Measurements from ENCODE around the gene POTEJ.
"Not testable (repeated sequence)": the region's sequence is repeated elsewhere in the genome, so short reads cannot be mapped to it uniquely, and the experiment has no call there.

Gene POTEJ

DNA sequence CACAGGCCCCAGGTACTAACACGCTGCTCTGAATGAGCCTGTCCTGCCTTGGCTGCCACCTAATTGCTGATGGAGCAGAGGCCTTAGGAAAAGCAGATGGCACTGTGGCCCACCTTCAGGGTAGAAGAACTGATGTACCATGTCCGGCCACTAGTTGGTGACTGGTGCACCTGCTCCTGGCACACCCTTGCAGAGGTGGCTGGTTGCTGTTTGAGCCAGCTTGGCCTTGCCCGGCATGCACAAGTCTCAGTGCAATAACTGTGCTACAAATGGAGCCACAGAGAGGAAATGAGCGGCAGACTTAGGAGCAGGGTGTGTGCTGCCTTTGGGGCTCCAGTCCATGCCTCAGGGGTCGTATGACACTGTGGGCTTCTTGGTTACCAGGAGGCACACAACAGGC, 54.4 kb downstream of the POTEJ start:
- not testable (repeated sequence) for H3K4me3 Mint-ChIP-seq; H3K9me3 Mint-ChIP-seq; H3K36me3 Mint-ChIP-seq (ENCODE audit: low read depth); H3K27ac Mint-ChIP-seq; H3K4me1 Mint-ChIP-seq; H3K27me3 Mint-ChIP-seq (ENCODE audit: low read depth)

DNA sequence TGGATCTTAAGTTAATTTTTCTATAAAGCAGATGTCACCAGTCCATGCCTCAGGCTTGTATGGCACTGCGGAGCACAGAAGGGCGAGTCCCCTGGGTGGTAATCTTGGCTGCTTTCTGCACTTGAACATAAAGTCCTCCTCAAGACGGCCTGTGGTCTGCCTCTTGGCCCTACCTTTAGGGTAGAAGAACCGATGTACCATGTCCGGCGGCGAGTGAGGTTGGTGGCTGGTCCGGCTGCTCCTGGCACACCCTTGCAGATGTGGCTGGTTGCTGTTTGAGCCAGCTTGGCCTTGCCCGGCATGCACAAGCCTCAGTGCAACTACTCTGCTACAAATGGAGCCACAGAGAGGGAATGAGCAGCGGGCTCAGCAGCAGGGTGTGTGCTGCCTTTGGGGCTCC, 56.3 kb downstream of the POTEJ start:
- not testable (repeated sequence) for H3K4me3 Mint-ChIP-seq; H3K4me1 Mint-ChIP-seq; H3K27ac Mint-ChIP-seq; H3K36me3 Mint-ChIP-seq (ENCODE audit: low read depth); H3K27me3 Mint-ChIP-seq (ENCODE audit: low read depth); H3K9me3 Mint-ChIP-seq

DNA sequence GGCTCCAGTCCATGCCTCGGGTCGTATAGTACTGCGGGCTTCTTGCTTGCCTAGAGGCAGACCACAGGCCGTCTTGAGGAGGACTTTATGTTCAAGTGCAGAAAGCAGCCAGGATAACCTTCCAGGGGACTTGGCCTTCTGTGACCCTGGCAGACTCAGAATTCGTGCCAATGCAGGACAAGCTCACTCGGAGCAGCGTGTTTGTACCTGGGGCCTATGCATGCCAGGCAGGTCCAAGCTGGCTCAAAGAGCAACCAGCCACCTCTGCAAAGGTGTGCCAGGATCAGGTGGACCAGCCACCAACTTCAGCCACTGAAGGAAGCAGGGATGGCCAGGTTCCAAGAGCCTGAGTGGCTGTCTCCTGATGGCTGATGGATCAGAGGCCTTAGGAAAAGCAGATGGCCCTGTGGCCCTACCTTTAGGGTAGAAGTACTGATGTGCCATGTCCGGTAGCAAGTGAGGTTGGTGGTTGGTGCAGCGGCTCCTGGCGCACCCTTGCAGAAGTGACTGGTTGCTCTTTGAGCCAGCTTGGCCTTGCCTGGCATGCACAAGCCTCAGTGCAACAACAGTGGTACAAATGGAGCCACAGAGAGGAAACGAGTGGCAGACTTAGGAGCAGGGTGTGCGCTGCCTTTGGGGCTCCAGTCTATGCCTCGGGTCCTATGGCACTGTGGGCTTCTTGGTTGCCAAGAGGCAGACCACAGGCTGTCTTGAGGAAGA, 58.9 kb downstream of the POTEJ start:
- H3K27ac Mint-ChIP-seq; H3K36me3 Mint-ChIP-seq (ENCODE audit: low read depth); H3K4me1 Mint-ChIP-seq; H3K4me3 Mint-ChIP-seq; H3K9me3 Mint-ChIP-seq; H3K27me3 Mint-ChIP-seq (ENCODE audit: low read depth): not testable (repeated sequence)

DNA sequence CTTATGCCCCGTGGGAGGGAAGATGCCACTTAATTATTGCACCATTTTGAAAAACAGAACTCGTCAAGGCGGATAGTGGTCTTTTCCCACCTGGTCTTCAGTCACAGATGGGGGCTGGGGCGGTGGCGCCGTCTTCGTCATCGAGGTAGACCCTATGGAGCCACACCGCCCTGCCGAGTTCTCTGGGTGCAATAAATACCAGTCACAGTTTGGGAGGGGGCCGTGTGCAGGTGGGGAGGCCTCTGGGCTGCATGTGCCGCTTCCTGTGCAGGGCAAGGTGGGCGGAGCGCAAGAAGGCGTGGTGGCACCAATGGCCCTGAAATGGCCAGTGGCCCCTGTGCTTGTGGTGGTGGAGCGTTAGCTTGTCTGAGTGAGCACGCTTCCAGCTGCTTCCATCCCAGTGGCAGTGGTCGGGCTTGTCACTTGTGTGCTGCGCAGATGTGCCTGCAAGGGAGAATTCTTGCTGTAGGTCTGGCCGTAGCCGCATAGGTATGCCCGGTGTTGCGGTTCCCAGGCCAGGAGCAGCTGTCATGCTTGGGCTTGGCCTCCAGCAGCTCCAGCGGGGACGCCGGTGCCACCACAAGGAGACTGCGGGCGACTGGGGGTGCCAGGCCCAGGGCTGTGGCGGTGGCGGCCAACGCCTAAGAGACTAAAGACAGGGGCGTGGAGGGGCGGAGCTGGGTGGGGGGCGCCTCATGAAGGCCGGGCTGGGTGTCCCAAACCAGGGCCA, 81.0 kb downstream of the POTEJ start:
- not testable (repeated sequence) for H3K36me3 Mint-ChIP-seq (ENCODE audit: low read depth); H3K4me1 Mint-ChIP-seq; H3K4me3 Mint-ChIP-seq; H3K9me3 Mint-ChIP-seq; H3K27ac Mint-ChIP-seq
- H3K27me3 Mint-ChIP-seq (ENCODE audit: low read depth): peaks cover 22% of the 10 kb centered on the region

DNA sequence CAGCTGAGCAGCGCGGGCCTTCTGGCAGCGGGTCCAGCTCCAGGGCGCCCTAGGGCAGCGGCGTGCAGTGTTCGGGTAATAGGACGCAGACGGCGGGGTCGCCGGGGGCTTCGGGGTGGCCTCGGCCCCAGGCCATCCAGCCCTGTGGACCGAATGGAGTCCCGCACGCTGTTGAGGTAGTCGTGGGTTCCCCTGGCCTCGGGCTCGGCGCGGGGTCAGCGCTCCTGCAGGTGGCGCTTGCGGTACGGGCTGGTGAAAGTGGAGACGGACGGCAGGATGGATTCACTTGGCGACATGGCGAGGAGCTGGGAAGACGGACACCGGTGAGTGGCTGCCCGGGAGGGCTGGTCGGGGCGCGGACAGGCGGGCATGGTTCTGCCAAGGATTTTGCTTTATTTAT, 82.2 kb downstream of the POTEJ start:
- not testable (repeated sequence) for H3K4me3 Mint-ChIP-seq; H3K36me3 Mint-ChIP-seq (ENCODE audit: low read depth); H3K4me1 Mint-ChIP-seq; H3K9me3 Mint-ChIP-seq; H3K27ac Mint-ChIP-seq
- TF ChIP-seq, protein P1, sequence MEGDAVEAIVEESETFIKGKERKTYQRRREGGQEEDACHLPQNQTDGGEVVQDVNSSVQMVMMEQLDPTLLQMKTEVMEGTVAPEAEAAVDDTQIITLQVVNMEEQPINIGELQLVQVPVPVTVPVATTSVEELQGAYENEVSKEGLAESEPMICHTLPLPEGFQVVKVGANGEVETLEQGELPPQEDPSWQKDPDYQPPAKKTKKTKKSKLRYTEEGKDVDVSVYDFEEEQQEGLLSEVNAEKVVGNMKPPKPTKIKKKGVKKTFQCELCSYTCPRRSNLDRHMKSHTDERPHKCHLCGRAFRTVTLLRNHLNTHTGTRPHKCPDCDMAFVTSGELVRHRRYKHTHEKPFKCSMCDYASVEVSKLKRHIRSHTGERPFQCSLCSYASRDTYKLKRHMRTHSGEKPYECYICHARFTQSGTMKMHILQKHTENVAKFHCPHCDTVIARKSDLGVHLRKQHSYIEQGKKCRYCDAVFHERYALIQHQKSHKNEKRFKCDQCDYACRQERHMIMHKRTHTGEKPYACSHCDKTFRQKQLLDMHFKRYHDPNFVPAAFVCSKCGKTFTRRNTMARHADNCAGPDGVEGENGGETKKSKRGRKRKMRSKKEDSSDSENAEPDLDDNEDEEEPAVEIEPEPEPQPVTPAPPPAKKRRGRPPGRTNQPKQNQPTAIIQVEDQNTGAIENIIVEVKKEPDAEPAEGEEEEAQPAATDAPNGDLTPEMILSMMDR (IDR thresholded peaks at IDR 0.05; ENCODE audit: unreplicated experiment in 3 of 3): peak in 2 of 3 experiments; percentile 8 to 44
- H3K27me3 Mint-ChIP-seq (ENCODE audit: low read depth): peaks cover 22% of the 10 kb centered on the region

DNA sequence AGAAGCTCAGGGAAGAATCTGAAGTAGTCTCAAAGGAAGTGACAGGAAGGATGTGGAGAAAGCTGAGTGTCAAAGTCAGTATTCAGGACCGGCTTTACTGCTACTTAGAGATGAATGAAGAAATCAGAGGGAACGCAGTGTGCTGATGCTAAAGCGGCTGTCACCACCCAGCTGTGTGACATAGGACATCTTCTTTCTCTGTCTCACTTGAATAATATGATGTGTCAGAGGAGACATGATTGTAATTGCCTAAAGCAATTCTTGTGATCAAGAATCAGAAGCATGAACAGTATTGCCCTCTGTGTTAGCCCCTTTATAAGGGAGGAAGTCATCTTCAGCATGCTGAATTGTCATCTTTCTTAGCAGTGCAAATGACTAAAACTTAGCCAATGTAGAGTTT, 92.0 kb downstream of the POTEJ start:
- H3K4me3 Mint-ChIP-seq; H3K9me3 Mint-ChIP-seq; H3K4me1 Mint-ChIP-seq; H3K36me3 Mint-ChIP-seq (ENCODE audit: low read depth); H3K27ac Mint-ChIP-seq: not testable (repeated sequence)
- H3K27me3 Mint-ChIP-seq (ENCODE audit: low read depth): peaks cover 15% of the 10 kb centered on the region

Measured in nephron (organoid).